A549 (cell line): ENCODE measurements around the gene ZFYVE9.

Source experiments
- CHD4 ChIP-seq: fragments of 200-600 bp; sonication (generic); IDR thresholded peaks from 2 replicates; pipeline ENCODE4 v1.6.1; 2016; ENCODE audit warnings: antibody characterized with exemption, mild to moderate bottlenecking, borderline replicate concordance
- EHMT2 ChIP-seq: fragments of 200-600 bp; sonication (generic); IDR thresholded peaks from 2 replicates; pipeline ENCODE4 v1.6.1; 2016; ENCODE audit warnings: antibody characterized with exemption, low read depth, mild to moderate bottlenecking, moderate library complexity
- EP300 ChIP-seq, 2 experiments: fragments of >200 bp; sonication (Bioruptor Twin); formaldehyde crosslinking; IDR thresholded peaks; 2 replicates in 1 of 2; 3 replicates in 1 of 2; pipeline ENCODE4 v1.6.1; 2016 to 2017
- FOXS1 ChIP-seq: fragments of 250-450 bp; sonication (Bioruptor Pico); IDR thresholded peaks from 2 replicates; pipeline ENCODE4 v1.5.0; 2020; ENCODE audit warnings: mild to moderate bottlenecking, moderate library complexity
- JUN ChIP-seq, 2 experiments: fragments of >200 bp; sonication (Bioruptor Twin); formaldehyde crosslinking; IDR thresholded peaks; 2 replicates in 1 of 2; 3 replicates in 1 of 2; pipeline ENCODE4 v1.6.1; 2016 to 2017
- POLR2A ChIP-seq: IDR thresholded peaks from 2 replicates; pipeline ENCODE4 v1.6.1; 2012; ENCODE audit warnings: mild to moderate bottlenecking, low read length
- RCOR1 ChIP-seq: fragments of 150-350 bp; IDR thresholded peaks from 2 replicates; pipeline ENCODE4 v1.6.1; 2014; ENCODE audit warnings: antibody characterized with exemption, low read length, low read depth
- RFX5 ChIP-seq: fragments of 450-650 bp; IDR thresholded peaks from 2 replicates; pipeline ENCODE4 v1.7.1; 2014; ENCODE audit warnings: antibody characterized with exemption, mild to moderate bottlenecking, moderate library complexity
- TFCP2L1 ChIP-seq: fragments of 250-450 bp; sonication (Bioruptor Pico); IDR thresholded peaks from 2 replicates; pipeline ENCODE4 v1.5.0; 2021; ENCODE audit warnings: mild to moderate bottlenecking
- USF2 ChIP-seq: fragments of 450-650 bp; IDR thresholded peaks from 2 replicates; pipeline ENCODE4 v1.6.1; 2014; ENCODE audit warnings: antibody characterized with exemption
- TF ChIP-seq, protein P1 (sequence below): fragments of >200 bp; sonication (Bioruptor Twin); formaldehyde crosslinking; IDR thresholded peaks from 3 replicates; pipeline ENCODE4 v1.5.1; 2016
- TF ChIP-seq, protein P2 (sequence below): IDR thresholded peaks from 2 replicates; pipeline ENCODE4 v1.6.1; 2012
- TF ChIP-seq, protein P3 (sequence below): IDR thresholded peaks from 2 replicates; pipeline ENCODE4 v1.6.1; 2012

DNA sequence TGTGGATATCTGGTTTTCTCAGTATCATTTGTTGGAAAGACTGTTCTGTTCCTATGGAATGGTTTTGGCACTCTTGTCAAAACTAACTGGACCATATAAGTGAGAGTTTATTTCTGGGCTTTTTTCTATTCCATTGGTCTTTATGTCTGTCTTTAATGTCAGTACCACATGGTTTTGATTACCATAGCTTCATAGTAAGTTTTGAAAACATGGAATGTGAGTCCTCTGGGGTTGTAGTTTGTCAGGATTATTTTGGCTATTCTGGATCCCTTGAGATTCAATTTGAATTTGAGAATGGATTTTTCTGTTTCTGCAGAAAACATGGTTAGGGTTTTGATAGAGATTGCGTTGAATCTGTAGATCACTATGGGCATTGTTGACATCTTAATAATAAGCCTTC is 107.9 kb downstream of the ZFYVE9 start:
- TF ChIP-seq, protein P1, sequence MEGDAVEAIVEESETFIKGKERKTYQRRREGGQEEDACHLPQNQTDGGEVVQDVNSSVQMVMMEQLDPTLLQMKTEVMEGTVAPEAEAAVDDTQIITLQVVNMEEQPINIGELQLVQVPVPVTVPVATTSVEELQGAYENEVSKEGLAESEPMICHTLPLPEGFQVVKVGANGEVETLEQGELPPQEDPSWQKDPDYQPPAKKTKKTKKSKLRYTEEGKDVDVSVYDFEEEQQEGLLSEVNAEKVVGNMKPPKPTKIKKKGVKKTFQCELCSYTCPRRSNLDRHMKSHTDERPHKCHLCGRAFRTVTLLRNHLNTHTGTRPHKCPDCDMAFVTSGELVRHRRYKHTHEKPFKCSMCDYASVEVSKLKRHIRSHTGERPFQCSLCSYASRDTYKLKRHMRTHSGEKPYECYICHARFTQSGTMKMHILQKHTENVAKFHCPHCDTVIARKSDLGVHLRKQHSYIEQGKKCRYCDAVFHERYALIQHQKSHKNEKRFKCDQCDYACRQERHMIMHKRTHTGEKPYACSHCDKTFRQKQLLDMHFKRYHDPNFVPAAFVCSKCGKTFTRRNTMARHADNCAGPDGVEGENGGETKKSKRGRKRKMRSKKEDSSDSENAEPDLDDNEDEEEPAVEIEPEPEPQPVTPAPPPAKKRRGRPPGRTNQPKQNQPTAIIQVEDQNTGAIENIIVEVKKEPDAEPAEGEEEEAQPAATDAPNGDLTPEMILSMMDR = no peak
- TF ChIP-seq EHMT2 (no peak), CHD4 (no peak), POLR2A (no peak), RFX5 (no peak), RCOR1 (no peak), FOXS1 (no peak), JUN (IDR thresholded peaks at IDR 0.05) (no peak), EP300 (IDR thresholded peaks at IDR 0.05) (no peak), USF2 (no peak), TFCP2L1 (no peak)
- TF ChIP-seq, protein P2, sequence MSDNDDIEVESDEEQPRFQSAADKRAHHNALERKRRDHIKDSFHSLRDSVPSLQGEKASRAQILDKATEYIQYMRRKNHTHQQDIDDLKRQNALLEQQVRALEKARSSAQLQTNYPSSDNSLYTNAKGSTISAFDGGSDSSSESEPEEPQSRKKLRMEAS = no peak
- TF ChIP-seq, protein P3, sequence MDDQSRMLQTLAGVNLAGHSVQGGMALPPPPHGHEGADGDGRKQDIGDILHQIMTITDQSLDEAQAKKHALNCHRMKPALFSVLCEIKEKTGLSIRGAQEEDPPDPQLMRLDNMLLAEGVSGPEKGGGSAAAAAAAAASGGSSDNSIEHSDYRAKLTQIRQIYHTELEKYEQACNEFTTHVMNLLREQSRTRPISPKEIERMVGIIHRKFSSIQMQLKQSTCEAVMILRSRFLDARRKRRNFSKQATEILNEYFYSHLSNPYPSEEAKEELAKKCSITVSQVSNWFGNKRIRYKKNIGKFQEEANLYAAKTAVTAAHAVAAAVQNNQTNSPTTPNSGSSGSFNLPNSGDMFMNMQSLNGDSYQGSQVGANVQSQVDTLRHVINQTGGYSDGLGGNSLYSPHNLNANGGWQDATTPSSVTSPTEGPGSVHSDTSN = no peak
